ENCODE results near the gene TBCD. TPM values are rescaled to one million over a fixed set of nuclear protein-coding genes. Genes with fewer than 3 reads are reported as not detected.

The TBCD gene
- total RNA-seq, 1 experiment from 2014 or later, result 129 TPM

GRCh38 chr17:82894389-82894788, 142.5 kb downstream of the TBCD start:
- H2AFZ ChIP-seq (ENCODE audit: low read length), result no peak overlapping the region
- no peak overlapping the region for H3T11ph ChIP-seq (ENCODE audit: low read length)
- no peak overlapping the region for H2BK5ac ChIP-seq (ENCODE audit: insufficient read length, low read length)
- WGBS (ENCODE audit: extremely low coverage, insufficient read length, low lambda C conversion rate), result no CpG with 5 or more reads among the region's 7 CpGs
- no peak overlapping the region for H4K8ac ChIP-seq (replicated peaks; ENCODE audit: insufficient read length, low read depth, low read length)
- DNase-seq, result no peak
- H2AK5ac ChIP-seq (ENCODE audit: insufficient read length, low read length), result no peak overlapping the region
- no peaks in the 10 kb centered on the region for H4K20me1 ChIP-seq (ENCODE audit: control insufficient read depth, insufficient read depth, insufficient read length)
- H3K79me1 ChIP-seq (ENCODE audit: insufficient read depth, low read depth, low read length, poor library complexity, severe bottlenecking), result no peaks in the 10 kb centered on the region
- no peak overlapping the region for H3K14ac ChIP-seq (ENCODE audit: insufficient read depth, low read length)
- no peaks in the 10 kb centered on the region for H3K27me3 ChIP-seq (ENCODE audit: insufficient read depth, low read length)
- H3K9ac ChIP-seq (ENCODE audit: extremely low read depth, insufficient read length, low read length), result no peak overlapping the region
- H2BK15ac ChIP-seq (ENCODE audit: low read depth, low read length), result no peak overlapping the region
- TF ChIP-seq CTCF (conservative IDR thresholded peaks at IDR 0.05), result no peak
- H3K23ac ChIP-seq (ENCODE audit: insufficient read length, low read depth, low read length), result no peak overlapping the region
- H3K27me3 Mint-ChIP-seq (ENCODE audit: low read depth), result no peaks in the 10 kb centered on the region
- H3K9me3 Mint-ChIP-seq, result no peaks in the 10 kb centered on the region
- H2BK120ac ChIP-seq (ENCODE audit: low read depth, low read length, poor library complexity, severe bottlenecking), result no peak overlapping the region
- peaks cover 10 to 15% of the 10 kb centered on the region in 2 experiments for H3K4me1 Mint-ChIP-seq
- no peaks in the 10 kb centered on the region for H3K23me2 ChIP-seq (ENCODE audit: insufficient read length, low read depth, low read length, poor library complexity, severe bottlenecking)
- H3K4me1 ChIP-seq (ENCODE audit: insufficient read depth, low read length), result no peaks in the 10 kb centered on the region
- no peak overlapping the region for H2BK12ac ChIP-seq (ENCODE audit: insufficient read length, low read depth, low read length)
- no peaks in the 10 kb centered on the region; the same call in 1 of the 2 replicates for H3K79me2 ChIP-seq (ENCODE audit: insufficient read depth, low read length)
- no peak overlapping the region for H3K4me2 ChIP-seq (ENCODE audit: insufficient read depth, insufficient read length, low read length)
- H3K27ac ChIP-seq (ENCODE audit: insufficient read length, low read depth, low read length), result no peak overlapping the region
- H3K4ac ChIP-seq (ENCODE audit: low read depth, low read length), result no peak overlapping the region
- H3K18ac ChIP-seq (ENCODE audit: insufficient read length, low read depth, low read length), result no peak overlapping the region
- no peak overlapping the region for H3K56ac ChIP-seq (ENCODE audit: insufficient read length, low read depth, low read length)
- H3K4me3 Mint-ChIP-seq, result no peak overlapping the region
- no peak overlapping the region for H4K91ac ChIP-seq (ENCODE audit: insufficient read length, low read depth, low read length)
- H4K5ac ChIP-seq (ENCODE audit: insufficient read length, low read depth, low read length), result no peak overlapping the region
- H3K9me3 ChIP-seq (ENCODE audit: control insufficient read depth, low read depth, low read length), result no peaks in the 10 kb centered on the region
- no peak overlapping the region for H3K27ac Mint-ChIP-seq
- H2BK20ac ChIP-seq (ENCODE audit: low read depth, low read length, poor library complexity, severe bottlenecking), result no peak overlapping the region
- peaks cover 22 to 76% (median 62%) of the 10 kb centered on the region in 3 experiments for H3K36me3 Mint-ChIP-seq (ENCODE audit: insufficient read depth in 1 of 3, low read depth in 3 of 3)
